UCSD-AML1 (cell line): Measurements from ENCODE around the gene KIF20A.
A peak's percentile ranks its signal among the peaks of the same experiment; 100 is the strongest.
"Not testable (repeated sequence)": the region's sequence is repeated elsewhere in the genome, so short reads cannot be mapped to it uniquely, and the experiment has no call there.

Experiments
- DNase-seq: peaks from one replicate; lab custom pipeline; 2025; ENCODE audit not compliant: unreplicated experiment; lab: John Stamatoyannopoulos, UW

The KIF20A gene

DNA sequence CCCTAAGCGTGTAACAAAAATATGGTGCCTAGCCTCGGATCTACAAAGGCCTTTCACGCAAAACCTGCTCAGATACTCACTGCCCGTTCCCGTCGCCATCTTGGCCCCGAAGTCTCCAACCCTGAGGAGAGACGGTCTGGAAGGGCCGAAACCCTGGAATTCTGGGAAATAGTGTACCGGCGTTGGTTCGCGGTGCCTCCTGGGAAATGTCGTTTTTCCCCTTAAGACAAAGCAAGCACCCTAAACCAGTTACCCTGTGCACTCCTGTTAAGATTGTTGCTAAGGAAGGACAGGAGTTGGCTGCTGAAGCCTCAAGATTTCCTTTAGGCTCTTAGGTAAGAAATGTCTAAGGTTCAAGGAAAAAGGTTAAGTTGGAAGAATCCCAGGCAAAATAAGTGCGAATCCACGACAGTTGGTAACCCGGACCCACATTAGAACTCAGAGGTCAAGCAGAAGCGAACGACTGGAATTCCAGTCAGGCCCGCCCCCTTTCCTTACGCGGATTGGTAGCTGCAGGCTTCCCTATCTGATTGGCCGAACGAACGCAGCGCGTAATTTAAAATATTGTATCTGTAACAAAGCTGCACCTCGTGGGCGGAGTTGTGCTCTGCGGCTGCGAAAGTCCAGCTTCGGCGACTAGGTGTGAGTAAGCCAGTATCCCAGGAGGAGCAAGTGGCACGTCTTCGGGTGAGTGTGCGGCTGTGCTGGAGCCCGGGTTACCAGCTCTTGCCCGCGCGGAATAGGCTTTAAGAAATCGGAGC is at the start of gene KIF20A, which contains the start of gene BRD8:
TSS of gene KIF20A (plus strand) at position 597 of the 761 bp plus-strand sequence. CDS start 569 bp downstream, outside the sequence.
TSS of gene BRD8 (minus strand) at position 115 of the 761 bp plus-strand sequence. CDS start at position 99, 16 bp downstream.
- peak; percentile 87 for DNase-seq

DNA sequence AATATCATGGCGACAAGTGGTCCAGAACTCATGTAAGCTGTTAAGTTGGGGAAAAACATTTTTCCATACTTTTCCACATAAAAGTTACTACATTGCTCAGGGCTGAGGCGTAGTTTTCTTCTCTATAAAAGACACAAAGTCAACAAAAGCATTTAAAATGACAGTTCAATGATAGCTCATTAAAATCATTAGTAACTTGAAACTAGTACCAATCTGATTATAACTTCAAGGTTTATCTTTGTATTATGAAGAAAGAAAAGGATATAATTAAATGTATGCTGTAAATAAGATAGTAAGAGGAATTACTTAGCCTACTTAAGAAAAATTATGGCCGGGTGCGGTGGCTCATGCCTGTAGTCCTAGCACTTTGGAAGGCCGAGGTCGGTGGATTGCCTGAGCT is 49.6 kb upstream of the KIF20A start:
- DNase-seq: no peak

DNA sequence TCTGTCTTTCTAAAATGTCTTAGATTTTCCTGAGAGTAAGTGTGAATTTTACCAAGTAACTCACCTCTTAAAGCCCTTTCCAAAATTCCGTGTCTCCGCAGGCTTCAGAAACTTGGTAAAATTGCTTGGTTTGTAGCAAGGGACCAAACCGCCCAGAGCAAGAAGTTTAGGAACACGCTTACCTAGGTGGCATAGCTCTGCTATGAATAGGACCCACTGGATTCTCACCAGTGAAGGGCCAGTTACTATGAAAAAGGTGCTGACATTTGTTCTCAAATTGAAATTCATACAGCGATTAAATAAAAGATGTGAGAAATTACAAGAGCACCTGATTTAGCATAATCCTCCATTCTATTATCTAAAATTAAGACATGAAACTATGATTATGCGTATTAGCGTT is 46.4 kb upstream of the KIF20A start:
- no peak for DNase-seq

DNA sequence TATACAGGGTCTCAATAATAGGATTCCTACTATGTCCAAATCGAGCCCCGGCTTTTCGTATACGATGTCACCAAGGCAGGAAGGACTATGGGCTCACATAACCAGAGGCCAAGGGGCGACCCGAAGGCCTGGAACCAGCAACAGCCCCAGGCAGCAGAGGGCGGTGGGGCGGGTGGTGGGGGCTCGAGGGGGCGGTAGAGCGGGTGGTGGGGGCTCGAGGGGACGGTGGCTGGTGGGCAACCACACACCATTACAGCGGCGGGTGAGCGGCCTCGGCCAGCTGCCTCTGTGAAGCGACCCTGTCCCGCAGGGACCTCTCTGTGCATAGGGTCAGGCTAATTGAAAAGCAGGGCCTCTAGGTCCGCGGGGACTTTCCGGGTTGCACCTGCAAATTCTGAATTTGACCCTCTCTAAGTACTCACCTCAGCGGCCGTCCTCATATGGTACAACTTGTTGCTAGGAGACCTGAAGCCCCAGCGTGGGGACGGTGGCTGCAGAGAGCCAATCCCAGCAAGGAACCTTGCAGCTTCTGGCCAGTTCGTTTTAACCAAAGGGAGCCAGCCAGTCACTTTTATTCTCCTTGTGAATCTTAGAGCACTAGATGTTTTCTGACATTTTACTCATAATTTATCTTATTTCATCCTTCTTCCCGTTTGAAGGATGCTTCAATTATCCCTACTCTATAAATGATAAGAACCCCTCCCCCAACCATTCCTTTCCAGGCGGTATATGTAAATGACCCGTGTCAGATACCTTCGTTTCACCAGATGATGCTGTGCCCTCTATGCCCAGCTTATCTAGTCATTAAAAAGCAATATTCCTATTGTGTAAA is 39.7 kb upstream of the KIF20A start, which contains the start of gene NME5:
TSS of gene NME5 (minus strand) at position 480 of the 832 bp plus-strand sequence. CDS start 648 bp downstream, outside the sequence.
- no peak for DNase-seq

DNA sequence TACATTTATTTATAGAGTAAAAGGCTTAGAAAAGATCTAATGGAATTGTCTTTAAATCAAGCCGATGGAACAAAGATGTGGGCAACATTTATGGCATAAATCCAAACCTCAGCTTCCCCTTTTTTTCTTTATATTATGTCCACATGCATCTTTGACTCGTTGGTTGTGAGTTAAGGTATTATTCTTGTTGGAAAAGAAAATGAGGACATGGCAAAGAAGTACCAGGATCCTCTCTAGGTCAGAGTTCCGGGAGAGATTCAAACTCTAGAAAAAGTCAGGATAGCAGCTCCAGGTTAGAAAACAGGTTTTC is 39.2 kb upstream of the KIF20A start:
- no peak for DNase-seq

DNA sequence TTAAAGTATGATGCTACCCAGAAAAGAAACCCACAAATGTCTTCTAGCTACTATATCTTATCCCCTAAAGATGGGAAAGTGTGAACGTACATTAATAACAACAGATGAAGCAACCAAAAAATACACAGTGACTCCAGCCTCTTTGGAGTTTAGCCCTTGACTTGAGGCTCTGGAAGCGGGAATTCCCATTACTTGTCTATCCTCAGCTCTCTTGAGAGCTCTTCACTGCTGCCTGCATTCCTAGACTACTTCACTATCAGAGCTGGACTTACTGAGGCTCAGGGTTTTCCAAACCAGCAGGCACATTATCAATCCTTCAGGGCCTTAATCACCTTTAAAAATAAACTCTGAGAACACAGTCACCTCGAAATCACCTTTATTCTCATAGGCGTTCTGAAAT is 38.6 kb upstream of the KIF20A start:
- DNase-seq: no peak

DNA sequence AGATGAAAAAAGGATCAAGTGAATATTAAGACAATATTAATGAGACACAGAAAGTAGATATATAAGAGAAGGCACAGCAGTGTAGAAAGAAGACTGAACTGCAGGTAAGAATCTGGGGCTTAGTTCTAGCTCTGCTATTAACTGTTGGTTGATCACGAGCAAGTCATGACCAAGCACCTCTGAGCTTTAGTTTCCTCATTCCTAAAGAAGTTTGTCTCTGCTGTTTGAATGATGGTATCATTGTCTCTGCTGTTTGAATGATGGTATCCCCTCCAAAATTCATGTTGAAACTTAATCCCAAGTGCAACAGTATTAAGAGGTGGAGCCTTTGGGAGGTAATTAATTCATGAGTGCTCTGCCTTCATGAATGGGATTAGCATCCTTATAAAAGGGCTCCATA is 37.2 kb upstream of the KIF20A start:
- DNase-seq: no peak

DNA sequence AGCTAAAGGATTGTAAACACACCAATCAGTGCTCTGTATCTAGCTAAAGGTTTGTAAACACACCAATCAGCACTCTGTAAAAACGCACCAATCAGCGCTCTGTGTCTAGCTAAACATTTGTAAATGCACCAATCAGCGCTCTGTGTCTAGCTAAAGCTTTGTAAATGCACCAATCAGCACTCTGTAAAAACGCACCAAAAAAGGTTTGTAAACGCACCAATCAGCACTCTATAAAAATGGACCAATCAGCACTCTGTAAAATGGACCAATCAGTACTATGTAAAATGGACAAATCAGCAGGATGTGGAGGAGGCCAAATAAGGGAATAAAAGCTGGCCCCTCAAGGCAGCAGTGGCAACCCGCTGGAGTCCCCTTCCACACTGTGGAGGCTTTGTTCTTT is 35.3 kb upstream of the KIF20A start:
- DNase-seq: not testable (repeated sequence)

DNA sequence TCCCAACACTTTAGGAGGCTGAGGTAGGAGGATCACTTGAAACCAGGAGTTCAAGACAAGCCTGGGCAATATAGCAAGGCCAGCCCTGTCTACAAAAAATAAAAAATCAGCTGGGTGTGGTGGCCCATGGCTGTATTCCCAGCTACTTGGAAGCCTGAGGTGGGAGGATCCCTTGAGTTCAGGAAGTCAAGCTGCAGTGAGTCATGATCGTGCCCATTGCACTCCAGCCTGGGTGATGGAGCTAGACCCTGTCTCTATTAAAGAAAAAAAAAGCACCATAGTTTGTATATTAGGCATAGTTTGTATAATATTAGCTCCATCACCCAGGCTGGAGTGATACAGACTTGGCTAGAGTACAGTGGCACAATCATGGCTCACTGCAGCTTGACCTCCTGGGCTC is 30.1 kb upstream of the KIF20A start:
- no peak for DNase-seq

DNA sequence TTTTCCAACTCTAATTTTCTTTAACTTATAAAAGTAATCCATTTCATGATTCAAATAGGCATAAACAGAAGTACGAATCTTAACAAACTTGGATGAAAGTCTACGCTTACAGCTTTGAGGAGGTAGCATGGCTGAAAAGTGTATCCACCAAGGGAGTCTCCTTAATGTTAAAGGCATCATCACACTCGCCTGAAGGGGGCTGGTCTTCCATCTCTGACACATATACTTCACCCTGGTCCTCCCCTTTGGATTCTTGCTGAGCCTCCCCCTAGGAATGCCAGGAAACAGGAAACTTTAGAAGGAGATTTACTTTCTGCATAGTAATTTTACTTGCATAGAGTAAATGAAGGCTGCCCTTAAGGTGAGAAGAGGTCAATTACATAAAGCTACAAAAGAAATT is 29.4 kb upstream of the KIF20A start:
- DNase-seq: no peak

DNA sequence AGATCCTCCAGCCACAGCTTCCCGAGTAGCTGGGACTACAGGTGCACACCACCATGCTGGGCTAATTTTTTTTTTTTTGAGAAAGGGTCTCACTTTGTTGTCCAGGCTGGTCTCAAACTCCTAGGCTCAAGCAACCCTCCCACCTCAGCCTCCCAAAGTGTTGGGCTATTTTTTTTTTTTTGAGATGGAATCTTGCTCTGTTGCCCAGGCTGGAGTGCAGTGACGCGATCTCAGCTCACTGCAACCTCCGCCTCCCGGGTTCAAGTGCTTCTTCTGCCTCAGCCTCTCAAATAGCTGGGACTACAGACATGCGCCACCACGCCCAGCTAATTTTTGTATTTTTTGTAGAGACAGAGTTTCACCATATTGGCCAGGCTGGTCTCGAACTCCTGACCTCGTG is 22.9 kb upstream of the KIF20A start:
- not testable (repeated sequence) for DNase-seq

DNA sequence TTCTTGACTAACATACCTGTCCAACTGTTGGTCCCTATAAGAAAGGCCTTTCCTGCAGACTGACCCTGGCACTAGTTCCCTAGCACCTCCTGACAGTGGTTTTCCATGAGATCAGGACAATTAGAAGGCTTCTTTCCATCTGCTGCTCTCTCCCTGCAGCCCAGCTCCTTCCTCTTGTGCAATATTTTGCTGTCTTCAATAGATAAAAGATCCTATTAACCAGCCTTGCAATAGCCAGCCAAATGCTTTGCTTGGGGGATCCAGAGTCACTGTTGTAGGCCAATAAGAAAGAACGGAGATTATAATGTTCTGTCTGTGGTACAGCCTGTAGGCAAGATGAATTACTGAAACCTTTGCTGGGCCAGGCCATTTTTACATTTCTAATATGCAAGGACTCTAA is 21.3 kb upstream of the KIF20A start:
- DNase-seq: no peak

DNA sequence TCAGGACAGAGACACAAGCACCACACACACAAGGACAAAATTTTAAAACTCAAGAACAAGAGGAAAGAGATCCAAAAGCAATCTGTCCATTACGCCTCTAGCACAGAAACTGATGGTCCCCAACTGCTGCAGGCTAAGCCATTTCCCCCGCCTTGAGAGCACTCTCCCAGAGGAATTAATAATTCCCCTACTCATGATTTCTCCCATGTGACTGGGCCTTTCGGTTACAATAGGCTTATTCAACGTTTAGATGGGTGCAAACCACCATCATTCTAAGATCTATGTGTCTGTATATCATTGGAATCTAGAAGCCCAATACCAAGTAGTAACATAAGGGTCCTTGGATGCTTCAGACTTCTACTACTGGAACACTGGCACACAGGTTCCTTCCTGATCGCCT is 19.2 kb upstream of the KIF20A start:
- no peak for DNase-seq

DNA sequence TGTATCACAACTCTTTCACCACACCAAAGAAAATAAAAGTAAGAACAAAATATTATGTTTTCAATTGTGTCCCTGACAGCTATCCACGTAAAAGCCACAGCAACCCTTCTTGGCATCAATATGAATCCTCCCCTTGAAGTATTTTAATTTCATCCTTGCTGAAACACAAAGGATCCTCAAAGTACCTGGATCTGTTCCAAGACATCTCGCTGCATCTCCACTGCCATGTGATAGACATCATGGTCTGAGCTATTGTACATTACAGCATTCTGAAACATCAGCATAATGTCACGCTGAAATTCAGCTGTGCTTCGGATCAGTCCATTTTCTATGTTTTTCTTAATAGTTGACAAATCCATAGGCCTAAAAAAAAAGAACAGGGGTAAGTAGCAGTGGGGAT is 18.2 kb upstream of the KIF20A start:
- DNase-seq: no peak

DNA sequence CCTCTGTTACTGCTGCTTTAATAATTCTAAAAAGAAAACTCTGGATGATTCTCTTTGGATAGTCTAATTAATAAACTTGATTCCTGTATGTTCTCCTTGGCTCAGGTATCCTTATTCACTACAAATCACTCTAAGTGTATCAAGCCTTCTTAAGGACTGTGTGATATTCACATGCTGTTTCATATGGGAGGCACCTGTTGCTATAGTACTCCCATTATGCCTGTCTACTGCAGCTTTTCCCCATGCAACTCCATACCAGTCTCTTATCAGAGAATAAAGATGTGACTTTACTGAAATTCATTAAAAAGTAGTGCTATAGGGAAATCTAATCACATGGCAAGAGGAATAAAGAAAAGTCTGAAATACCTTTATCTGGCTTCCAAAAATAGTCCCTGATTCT is 15.2 kb upstream of the KIF20A start:
- no peak for DNase-seq

DNA sequence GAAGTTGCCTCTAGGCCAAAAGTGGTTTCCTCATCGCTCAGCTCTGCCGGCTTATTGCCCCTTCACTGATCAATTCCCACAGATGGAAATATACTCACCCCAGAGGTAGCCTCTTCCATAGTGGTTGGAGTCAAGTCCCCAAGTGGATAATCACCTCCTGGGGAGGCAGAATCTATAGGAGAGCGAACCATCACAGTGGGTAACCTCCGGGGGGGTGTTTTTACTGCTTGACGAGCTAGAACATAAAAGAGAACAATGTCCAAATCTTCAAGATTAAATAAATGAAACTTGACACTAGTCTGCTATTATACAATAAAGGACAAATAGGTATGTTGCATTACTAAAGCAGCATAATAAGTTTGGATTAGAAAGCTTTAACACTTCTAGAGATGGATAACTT is 9.8 kb upstream of the KIF20A start:
- DNase-seq: no peak

DNA sequence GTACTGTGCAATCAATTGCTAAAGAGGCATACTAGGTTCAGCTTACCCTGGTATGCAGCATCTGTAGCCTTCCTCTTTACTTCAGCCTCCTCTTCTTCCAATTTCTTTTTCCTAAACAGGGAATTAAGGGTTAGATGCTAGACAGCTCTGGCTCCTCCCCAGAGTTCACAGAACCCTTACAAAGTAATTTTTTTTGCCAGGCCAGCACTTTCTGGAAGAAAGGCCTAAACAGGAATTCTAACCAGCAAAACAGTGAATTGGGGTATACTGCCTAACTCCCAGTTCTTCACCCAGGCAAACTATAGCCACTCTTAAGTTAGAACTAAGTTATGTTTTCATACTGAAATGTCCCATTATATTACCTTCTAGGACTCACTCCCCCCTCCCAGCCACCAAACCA is 8.6 kb upstream of the KIF20A start:
- no peak for DNase-seq

DNA sequence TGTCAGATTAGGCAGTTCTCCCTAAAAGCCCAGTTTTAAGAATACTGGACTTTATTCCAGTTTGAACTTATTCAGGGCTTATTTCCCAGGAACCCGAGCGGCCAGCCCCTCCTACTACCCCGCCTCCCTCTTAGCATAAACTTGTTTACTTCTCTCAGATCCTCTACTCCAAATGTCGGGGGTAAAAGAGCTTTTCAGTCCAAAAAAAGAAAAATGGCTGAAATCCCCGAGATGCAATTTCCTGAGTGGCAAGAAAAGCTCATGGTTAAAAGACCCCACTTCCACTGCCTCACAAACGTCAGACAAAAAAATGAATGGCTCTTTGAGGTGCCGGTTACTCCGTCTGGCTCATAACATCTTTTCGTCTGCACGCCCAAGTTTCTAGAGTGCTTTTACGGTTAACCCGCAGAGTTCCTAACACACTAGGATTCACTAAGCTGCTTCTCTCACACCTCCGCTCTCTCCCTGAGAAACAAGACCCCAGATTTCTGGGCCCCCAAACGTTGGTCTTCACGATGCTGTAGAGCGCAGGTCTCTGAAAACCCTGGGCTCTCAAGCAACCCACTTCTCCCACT is 884 bp upstream of the KIF20A start:
- peak; percentile 19 for DNase-seq

DNA sequence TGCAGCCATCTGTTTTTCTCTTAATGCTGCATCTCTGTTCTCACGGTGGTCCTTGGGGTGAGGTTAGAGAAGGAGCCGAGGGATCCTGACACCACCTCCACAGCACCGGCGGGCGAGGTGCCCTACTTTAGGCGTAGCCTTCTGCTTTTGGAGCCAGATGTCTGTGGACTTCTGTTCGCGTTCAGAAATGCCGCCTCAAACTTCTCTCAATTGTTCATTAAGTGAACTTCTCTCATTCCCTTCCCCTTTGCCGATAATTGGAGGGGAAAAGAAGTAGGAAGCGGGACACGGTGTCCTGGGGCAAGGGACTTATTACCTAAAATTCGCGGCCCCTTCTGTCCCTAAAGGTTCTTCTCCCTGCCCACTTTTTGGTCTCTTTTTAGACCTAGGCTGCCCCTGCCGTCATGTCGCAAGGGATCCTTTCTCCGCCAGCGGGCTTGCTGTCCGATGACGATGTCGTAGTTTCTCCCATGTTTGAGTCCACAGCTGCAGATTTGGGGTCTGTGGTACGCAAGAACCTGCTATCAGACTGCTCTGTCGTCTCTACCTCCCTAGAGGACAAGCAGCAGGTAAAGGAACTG is 455 bp downstream of the KIF20A start:
- DNase-seq: no peak

DNA sequence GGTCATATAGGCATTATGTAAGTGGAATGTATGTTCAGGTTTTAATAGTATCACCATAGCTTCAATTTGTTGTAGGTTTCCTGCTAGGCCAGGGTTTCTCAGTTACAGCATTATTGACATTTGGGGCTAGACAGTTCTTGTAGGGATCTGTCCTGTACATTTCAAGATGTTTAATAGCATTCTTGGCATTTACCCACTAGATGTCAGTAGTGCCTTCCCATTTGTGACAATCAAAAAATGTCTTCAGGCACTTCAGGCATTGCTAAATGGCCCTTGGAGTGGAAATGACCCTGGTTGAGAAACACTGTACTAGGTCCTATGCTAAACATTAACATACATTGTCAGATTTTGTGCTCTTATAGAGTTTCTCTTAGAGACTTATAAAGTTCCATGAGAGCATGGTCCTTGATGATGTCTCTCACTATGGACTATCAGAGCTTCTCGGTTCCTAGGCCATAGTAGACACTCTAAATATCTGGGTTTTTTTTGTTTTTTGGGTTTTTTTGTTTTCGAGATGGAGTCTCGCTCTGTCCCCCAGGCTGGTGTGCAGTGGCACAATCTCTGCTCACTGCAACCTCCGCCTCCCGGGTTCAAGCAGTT is 1.4 kb downstream of the KIF20A start:
- no peak for DNase-seq

DNA sequence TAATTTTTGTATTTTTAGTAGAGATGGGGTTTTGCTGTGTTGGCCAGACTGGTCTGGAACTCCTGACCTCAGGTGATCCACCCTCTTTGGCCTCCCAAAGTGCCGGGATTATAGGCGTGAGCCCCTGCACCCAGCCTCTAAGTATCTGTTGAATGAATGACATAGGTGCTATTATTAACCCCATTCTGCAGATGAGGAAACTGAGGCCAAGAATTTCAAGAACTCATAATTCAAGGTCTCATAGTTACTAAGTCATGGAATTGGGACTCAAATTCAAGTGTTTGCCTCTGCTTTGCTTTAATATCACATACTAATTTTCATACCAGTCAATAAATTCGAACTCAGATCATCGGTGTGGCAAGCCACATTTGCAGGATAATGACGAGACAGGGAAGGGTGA is 1.9 kb downstream of the KIF20A start:
- DNase-seq: no peak
